ENCODE measurements around the gene RGS10. TPM values are rescaled to one million over a fixed set of nuclear protein-coding genes. Genes with fewer than 3 reads are reported as not detected.
"Not testable (repeated sequence)": the region's sequence is repeated elsewhere in the genome, so short reads cannot be mapped to it uniquely, and the experiment has no call there.

Gene RGS10, protein sequence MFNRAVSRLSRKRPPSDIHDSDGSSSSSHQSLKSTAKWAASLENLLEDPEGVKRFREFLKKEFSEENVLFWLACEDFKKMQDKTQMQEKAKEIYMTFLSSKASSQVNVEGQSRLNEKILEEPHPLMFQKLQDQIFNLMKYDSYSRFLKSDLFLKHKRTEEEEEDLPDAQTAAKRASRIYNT
- polyA plus RNA-seq: 42.7 TPM

DNA sequence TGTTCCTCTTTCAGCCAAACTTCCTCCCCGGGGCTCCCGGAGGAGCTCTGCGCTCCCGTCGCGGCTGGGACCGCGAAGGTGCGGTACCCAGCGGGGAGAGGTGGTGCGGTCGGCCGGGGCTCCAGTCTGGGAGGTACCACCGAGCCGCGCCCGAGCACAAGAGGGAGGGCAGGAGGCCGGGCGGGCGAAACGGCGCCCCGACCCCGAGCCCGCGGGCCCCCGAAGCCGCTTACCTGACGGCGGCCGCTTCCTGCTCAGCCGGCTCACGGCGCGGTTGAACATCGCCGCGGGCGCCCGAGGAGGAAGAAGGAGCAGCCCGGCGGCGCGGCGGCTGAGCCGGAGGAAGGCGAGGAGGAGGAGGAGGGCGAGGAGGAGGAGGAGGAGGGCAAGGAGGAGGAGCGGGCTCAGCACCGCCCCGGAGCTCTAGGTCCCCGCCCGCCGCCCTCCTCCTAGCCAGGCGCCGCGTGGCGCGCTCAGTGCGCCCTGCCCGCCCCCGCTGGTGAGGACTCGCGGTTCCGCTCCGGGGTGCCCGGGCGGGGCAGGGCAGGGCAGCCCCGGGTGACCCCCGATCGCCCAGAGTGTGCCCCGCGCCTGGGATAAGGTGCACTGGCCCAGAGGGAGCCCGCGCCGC lies at the start of gene RGS10:
RGS10 (minus strand) TSS at position 363 of the 631 bp plus-strand sequence; CDS start at position 282, 81 bp downstream.
- peak within 1 kb of the TSS; percentile 89 to 94 (median 92) for H3K27ac Mint-ChIP-seq

DNA sequence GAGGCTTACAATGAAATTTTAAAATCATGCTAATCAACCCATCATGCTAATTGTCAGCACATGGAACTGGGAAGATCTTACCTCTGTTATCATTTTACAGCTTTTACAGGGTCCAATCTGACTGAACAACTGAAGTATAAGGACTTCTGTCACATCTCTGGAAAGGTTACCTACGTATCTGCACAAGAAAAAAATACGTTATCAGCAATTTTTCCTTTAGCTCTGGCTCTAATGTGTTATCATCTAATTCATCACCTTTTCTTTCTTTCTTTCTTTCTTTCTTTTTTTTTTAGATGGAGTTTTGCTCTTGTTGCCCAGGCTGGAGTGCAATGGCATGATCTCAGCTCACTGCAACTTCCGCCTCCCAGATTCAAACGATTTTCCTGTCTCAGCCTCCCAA lies 45.6 kb upstream of the RGS10 start:
- H3K4me1 Mint-ChIP-seq: peaks cover 16 to 24% (median 17%) of the 10 kb centered on the region in 3 donors
- H3K9me3 Mint-ChIP-seq: no peaks in the 10 kb centered on the region
- H3K27ac Mint-ChIP-seq: no peak overlapping the region
- H3K36me3 Mint-ChIP-seq: no peaks in the 10 kb centered on the region
- H3K27me3 Mint-ChIP-seq: no peaks in the 10 kb centered on the region
- H3K4me3 Mint-ChIP-seq: no peak overlapping the region

More for the DNA sequence above, at the start of gene RGS10:
- Mint-ChIP-seq H3K4me1 (peaks cover 24 to 26% (median 25%) of the 10 kb centered on the region in 3 donors), H3K9me3 (no peaks in the 10 kb centered on the region), H3K27me3 (peaks cover 3% of the 10 kb centered on the region), H3K4me3 (peak within 1 kb of the TSS; percentile 93 to 99 (median 98)), H3K36me3 (peaks cover 1% of the 10 kb centered on the region)

DNA sequence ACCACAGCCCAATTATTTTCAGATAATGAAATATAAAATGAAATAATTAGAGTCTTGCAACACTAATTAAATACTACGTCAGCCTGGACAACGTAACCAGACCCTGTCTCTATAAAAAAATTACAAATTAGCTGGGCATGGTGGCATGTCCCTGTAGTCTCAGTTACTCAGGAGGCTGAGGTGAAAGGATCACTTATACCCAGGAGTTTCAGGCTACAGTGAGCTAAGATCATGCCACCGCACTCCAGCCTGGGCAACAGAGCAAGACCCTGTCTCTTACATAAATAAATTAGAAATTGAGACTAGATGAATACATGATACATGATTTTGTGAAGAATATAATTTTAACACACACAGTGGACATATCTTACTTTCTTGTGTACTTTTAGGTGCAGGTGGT lies 35.8 kb upstream of the RGS10 start:
- Mint-ChIP-seq H3K36me3 (peaks cover 5% of the 10 kb centered on the region), H3K4me1 (peaks cover 0 to 3% (median 2%) of the 10 kb centered on the region in 3 donors), H3K4me3 (no peak overlapping the region)

DNA sequence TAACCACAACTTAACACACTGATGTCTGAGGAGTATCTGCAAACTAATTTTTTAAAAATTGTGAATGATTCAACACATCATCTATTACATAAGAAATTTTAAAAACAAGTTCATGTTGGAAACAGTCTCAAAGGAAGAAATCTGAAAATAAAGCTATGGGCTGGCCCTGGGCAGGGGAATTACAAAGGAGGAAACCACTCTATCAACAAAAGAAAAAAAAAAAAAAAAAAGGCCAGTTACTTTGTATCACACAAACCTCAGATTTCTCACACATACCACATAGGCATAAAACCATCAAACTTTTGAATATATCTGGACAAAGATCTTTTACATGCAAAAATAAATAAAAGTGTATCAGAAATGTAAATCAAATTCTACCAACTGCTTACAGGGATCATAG lies 33.5 kb upstream of the RGS10 start:
- no peak overlapping the region for H3K4me3 Mint-ChIP-seq
- H3K36me3 Mint-ChIP-seq: peaks cover 5% of the 10 kb centered on the region
- H3K4me1 Mint-ChIP-seq: no peaks in the 10 kb centered on the region
- no peaks in the 10 kb centered on the region for H3K9me3 Mint-ChIP-seq
- no peaks in the 10 kb centered on the region for H3K27me3 Mint-ChIP-seq
- no peak overlapping the region for H3K27ac Mint-ChIP-seq

More for the DNA sequence above, 35.8 kb upstream of the RGS10 start:
- Mint-ChIP-seq H3K9me3 (no peaks in the 10 kb centered on the region), H3K27ac (no peak overlapping the region), H3K27me3 (no peaks in the 10 kb centered on the region)

DNA sequence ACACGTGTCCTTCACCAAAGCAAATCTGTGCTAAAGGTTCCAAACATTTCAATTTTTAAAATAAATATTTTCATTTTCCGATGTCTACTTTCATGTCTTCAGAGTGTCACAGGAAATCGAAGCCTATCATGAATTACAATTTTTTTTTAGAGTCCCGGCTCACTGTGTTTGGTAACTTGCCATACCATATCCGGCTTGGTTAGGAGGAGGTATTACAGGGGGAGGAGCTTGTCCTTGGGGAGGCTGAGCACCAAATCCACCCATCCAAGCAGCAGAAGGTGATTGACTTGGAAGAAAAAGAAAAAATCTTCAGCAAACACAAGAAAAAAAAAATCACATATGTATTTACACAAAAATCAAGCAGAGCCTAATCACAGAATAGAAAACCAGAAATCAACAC lies 33.0 kb upstream of the RGS10 start:
- peak overlapping the region in 1 of 4 donors; percentile 1 for H3K4me3 Mint-ChIP-seq
- H3K36me3 Mint-ChIP-seq: peaks cover 5% of the 10 kb centered on the region
- H3K4me1 Mint-ChIP-seq: no peaks in the 10 kb centered on the region
- no peaks in the 10 kb centered on the region for H3K27me3 Mint-ChIP-seq
- H3K9me3 Mint-ChIP-seq: no peaks in the 10 kb centered on the region
- no peak overlapping the region for H3K27ac Mint-ChIP-seq

DNA sequence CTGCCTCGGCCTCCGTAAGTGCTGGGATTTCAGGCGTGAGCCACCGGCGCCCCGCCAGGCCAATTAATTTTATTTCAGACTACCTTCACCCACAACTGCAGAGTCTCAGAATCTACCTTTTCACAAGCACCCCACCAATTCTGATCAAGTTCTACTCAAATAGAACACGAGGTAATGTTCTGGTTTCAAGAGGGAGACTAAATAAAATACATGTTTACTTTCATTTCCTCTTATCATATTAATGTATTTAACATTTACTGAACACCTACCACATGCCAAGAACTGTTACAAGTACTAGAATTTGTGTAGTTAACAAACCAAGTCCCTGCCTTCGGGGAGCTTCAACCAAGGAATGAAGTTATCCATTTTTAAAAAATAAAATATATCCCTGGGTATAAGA lies 25.5 kb upstream of the RGS10 start:
- Mint-ChIP-seq H3K9me3 (no peaks in the 10 kb centered on the region), H3K27me3 (no peaks in the 10 kb centered on the region), H3K36me3 (no peaks in the 10 kb centered on the region), H3K27ac (no peak overlapping the region), H3K4me3 (peak overlapping the region in 2 of 4 donors; percentile 53 to 85), H3K4me1 (peaks cover 7 to 12% (median 9%) of the 10 kb centered on the region in 3 donors)

DNA sequence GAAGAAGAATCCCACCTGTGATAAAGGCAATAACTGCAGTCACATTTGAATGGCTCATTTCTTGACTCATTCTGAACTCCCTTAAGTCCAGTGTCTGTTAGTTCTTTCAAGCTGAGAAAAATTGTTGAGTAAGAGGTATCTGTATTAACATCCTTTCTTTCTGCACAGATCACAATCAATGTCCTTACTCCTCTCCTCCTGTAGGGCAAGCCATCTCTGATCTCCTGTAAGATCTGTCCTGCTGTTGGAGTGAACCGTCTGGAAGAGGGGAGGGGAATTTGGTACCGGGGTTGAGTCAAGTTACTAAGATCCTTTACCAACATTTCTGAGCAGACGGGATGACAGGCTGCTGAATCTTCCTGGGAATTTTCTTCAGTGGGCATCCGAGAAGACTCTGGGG lies 19.6 kb upstream of the RGS10 start:
- Mint-ChIP-seq H3K27me3 (no peaks in the 10 kb centered on the region), H3K4me1 (no peaks in the 10 kb centered on the region), H3K4me3 (no peak overlapping the region), H3K27ac (peak overlapping the region in 1 of 3 donors; percentile 86), H3K36me3 (no peaks in the 10 kb centered on the region), H3K9me3 (no peaks in the 10 kb centered on the region)

DNA sequence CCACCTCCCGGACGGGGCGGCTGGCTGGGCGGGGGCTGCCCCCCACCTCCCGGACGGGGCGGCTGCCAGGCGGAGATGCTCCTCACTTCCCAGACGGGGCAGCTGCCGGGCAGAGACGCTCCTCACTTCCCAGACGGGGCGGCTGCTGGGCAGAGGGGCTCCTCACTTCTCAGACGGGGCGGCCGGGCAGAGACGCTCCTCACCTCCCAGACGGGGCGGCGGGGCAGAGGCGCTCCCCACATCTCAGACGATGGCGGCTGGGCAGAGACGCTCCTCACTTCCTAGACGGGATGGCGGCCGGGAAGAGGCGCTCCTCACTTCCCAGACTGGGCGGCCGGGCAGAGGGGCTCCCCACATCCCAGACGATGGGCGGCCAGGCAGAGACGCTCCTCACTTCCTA lies 17.0 kb upstream of the RGS10 start:
- not testable (repeated sequence) for H3K4me1 Mint-ChIP-seq, H3K4me3 Mint-ChIP-seq, H3K36me3 Mint-ChIP-seq, H3K27me3 Mint-ChIP-seq, H3K9me3 Mint-ChIP-seq, H3K27ac Mint-ChIP-seq

DNA sequence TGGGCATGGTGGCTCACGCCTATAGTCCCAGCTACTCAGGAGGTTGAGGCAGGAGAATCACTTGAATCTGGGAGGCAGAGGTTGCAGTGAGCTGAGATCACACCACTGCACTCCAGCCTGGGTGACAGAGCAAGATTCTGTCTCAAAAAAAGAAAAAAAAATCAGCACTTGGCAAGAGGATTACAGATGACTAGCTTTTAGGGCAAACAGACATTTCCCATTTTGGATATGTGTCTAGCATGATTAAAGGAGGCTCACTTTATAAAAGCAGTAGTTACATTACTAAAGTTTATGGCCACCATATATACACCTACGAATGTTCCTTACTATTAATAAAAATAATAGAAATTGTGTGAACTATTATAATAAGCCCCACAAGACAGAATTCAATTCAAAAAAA lies 13.6 kb upstream of the RGS10 start:
- H3K9me3 Mint-ChIP-seq, H3K4me1 Mint-ChIP-seq, H3K36me3 Mint-ChIP-seq, H3K27ac Mint-ChIP-seq, H3K4me3 Mint-ChIP-seq, H3K27me3 Mint-ChIP-seq: not testable (repeated sequence)

DNA sequence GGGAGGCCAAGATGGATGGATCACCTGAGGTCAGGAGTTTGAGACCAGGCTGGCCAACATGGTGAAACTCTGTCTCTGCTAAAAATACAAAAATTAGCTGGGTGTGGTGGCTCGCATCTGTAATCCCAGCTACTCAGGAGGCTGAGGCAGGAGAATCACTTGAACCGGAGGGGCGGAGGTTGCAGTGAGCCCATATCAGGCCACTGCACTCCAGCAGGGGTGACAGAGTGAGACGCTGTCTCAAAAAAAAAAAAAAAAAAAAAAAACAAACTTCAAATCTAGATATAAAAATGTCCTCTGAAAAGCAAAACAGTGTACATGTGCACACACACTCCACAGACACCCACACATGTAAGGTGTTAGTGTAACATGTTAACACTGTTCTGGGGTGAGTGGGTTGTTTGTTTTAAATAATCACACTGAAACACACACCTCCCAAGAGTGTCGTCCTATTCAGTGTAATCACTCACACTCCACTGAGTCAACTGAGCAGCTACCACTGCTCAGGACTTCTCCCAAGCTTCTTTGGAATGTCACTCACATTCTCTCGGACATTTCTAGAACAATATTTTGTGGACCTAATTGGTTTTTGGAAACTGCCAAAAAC lies 12.8 kb upstream of the RGS10 start:
- no peak overlapping the region for H3K4me3 Mint-ChIP-seq

DNA sequence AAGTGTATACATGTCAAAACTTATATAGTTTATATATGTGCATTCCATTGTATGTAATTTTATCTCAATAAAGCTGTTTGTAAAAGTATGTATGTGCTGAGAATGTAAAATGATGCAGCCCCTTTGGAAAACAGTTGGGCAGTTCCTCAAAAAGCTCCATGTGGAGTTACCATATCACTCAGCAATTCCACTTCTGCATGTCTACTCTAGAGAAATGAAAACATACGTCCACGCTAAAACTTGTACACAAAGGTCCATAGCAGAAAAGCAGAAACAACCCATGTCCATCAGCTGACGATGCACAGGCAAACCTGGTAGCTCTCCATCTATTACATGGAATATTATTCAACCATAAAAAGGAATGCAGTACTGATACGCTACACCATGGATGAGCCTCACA lies 8.3 kb upstream of the RGS10 start:
- Mint-ChIP-seq H3K36me3 (peaks cover 3% of the 10 kb centered on the region), H3K4me1 (no peaks in the 10 kb centered on the region), H3K27ac (no peak overlapping the region), H3K27me3 (peaks cover 9% of the 10 kb centered on the region), H3K4me3 (no peak overlapping the region), H3K9me3 (no peaks in the 10 kb centered on the region)

More for the DNA sequence above, 12.8 kb upstream of the RGS10 start:
- no peaks in the 10 kb centered on the region for H3K36me3 Mint-ChIP-seq
- H3K27ac Mint-ChIP-seq: no peak overlapping the region
- no peaks in the 10 kb centered on the region for H3K4me1 Mint-ChIP-seq
- peaks cover 1% of the 10 kb centered on the region for H3K27me3 Mint-ChIP-seq
- H3K9me3 Mint-ChIP-seq: no peaks in the 10 kb centered on the region

DNA sequence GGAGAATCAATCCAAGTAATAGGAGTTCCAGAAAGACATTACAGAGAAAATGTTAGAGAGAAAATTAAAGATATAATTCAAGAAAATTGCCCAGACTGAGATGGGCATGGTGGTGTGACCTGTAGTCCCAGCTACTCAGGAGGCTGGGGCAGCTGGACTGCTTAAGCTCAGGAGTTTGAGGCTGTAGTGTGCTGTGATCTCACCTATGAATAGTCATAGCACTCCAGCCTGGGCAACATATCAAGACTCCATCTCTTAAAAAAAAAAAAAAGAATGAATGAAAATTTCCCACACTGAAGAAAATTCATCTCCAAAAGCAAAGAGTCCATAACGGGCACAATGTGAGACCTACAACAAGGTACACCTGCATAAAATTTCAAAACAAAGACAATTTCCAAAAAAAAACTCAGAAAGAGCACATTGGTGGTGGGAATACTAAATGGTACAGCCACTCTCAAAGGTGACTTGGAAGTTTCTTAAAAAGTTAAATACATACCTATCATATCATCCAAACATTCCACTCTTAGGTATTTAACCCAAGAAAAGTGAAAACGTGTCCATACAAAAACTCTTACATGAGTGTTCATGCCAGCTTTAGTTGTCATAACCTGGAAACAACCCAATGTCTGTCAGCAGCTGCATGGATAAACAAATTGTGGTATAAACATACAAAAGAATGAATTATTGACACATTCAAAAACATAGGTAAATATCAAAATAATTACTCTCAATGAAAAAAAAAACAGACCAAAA lies 6.9 kb upstream of the RGS10 start:
- Mint-ChIP-seq H3K27me3 (peaks cover 9% of the 10 kb centered on the region), H3K9me3 (no peaks in the 10 kb centered on the region), H3K27ac (no peak overlapping the region), H3K36me3 (peaks cover 3% of the 10 kb centered on the region), H3K4me1 (no peaks in the 10 kb centered on the region), H3K4me3 (no peak overlapping the region)

DNA sequence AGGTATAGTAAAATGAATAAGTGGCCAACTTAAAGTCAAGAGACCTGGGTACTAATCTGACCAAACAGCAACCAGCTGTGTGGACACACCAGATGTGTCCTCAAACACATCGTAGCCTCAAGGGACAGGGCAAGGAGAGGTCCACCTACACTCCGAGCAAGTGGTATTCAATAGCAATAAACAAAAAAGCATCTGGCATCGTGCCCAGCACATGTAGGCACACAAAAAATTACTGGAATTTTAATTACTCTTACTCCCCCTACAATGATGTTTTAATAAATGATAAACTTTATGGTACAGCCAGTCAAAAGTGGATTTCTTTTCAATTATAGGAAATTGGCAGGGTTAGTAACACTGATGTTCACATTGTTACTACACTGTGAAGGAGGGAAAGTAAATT lies 3.5 kb upstream of the RGS10 start:
- Mint-ChIP-seq H3K36me3 (peaks cover 3% of the 10 kb centered on the region), H3K27me3 (peaks cover 9% of the 10 kb centered on the region), H3K27ac (no peak overlapping the region), H3K4me3 (peak overlapping the region in 1 of 4 donors; percentile 61), H3K9me3 (no peaks in the 10 kb centered on the region), H3K4me1 (peaks cover 4 to 12% (median 8%) of the 10 kb centered on the region in 3 donors)

DNA sequence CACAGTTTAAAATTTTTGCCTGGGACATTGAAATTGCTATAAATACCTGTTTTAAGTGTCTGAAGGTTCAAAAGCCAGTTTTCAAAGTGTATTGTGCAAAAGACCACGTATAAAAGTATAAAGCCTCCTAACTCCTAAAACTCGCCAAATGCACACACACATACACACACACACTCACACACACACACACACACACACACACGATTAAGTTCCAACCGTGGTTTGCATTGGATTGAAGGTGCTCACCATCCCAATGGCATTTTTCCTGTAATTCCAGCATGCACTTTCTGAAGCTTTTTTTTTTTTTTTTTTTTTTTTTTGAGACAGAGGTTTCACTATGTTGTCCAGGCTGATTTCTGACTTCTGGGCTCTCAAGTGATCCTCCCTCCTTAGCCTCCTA lies 2.8 kb upstream of the RGS10 start:
- Mint-ChIP-seq H3K9me3 (no peaks in the 10 kb centered on the region), H3K4me3 (peak overlapping the region in 1 of 4 donors; percentile 61)

More for the DNA sequence above, 2.8 kb upstream of the RGS10 start:
- Mint-ChIP-seq H3K4me1 (peaks cover 8 to 19% (median 13%) of the 10 kb centered on the region in 3 donors), H3K27ac (no peak overlapping the region), H3K36me3 (peaks cover 3% of the 10 kb centered on the region), H3K27me3 (peaks cover 8% of the 10 kb centered on the region)
